Measurements from ENCODE around the gene SACS. TPM values are rescaled to one million over a fixed set of nuclear protein-coding genes. Genes with fewer than 3 reads are reported as not detected.

Gene SACS
- total and polyA plus RNA-seq, 2 donors (not counting 3 experiments of a cell fraction or from before 2014, with no cell fraction given), result 14.8 to 72.7 TPM

DNA sequence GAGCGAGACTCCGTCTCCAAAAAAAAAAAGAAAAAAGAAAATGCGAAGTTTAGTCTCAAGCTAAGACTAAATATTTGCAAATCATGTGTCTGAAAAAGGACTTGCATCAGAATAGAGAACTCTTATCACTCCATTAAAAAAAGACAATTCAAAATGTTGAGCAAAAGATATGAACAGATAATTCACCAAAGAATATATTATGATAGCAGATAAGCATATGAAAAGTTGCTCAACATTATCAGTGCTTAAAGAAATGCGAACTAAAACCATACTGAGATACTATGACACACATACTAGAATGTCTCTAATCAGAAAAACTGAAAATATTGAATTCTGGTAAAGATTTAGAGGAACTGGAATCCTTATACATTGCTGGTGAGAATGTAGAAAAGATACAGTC is 38.7 kb upstream of the SACS start:
- intact Hi-C loops (cut with micrococcal nuclease), result no loop called here
- Histone ChIP-seq H4K20me1 (replicated peaks; ENCODE audit: control insufficient read depth, extremely low read depth, insufficient read depth, low read length) (no peaks in the 10 kb centered on the region), H3K36me3 (ENCODE audit: control insufficient read depth in 2 of 2, extremely low read depth in 1 of 2, insufficient read depth in 2 of 2, low read length in 2 of 2) (no peaks in the 10 kb centered on the region), H3K27me3 (ENCODE audit: control insufficient read depth in 2 of 2, insufficient read depth in 2 of 2, low read length in 2 of 2) (peaks cover 8 to 14% of the 10 kb centered on the region in 2 experiments), H3K27ac (ENCODE audit: insufficient read depth, low read depth, low read length) (no peak overlapping the region), H2AFZ (ENCODE audit: low read depth, low read length) (no peak overlapping the region), H3K79me2 (ENCODE audit: control insufficient read depth, insufficient read depth, low read length) (no peaks in the 10 kb centered on the region), H3K9ac (replicated peaks; ENCODE audit: extremely low read depth, insufficient read depth, low read length) (no peak overlapping the region), H3K4me1 (ENCODE audit: control insufficient read depth, extremely low read depth, insufficient read depth, low read length) (no peaks in the 10 kb centered on the region), H3K4me2 (ENCODE audit: insufficient read depth, low read length) (no peak overlapping the region), H3K9me3 (replicated peaks; ENCODE audit: control insufficient read depth, insufficient read depth, low read length) (no peaks in the 10 kb centered on the region), H3K4me3 (replicated peaks in 1 of 3; ENCODE audit: insufficient read depth in 1 of 3, low read depth in 1 of 3, low read length in 3 of 3) (no peak overlapping the region), H3K9me1 (replicated peaks; ENCODE audit: control insufficient read depth, extremely low read depth, insufficient read depth, low read length) (no peaks in the 10 kb centered on the region)
- BruUV-seq (replicated peaks), result no TSS peak
- dilution Hi-C loops (cut with MboI; ENCODE audit: extremely low pct_ligation_motif_present, low sequenced_read_pairs), result no loop called here
- ChIA-PET CTCF (interaction anchor here (1.0 to 1.6 kb wide), 3 partner anchors 10 to 427 kb away, joined by 3 to 5 read pairs (median 3); no protein-coding TSS in a partner anchor), POLR2A (no interaction called here)
- DNase-seq (ENCODE audit: low read depth, low spot score), result no peak
- FAIRE-seq, result no peak
- TF ChIP-seq POLR2A (IDR thresholded peaks at IDR 0.05; ENCODE audit: low read depth, low read length), result no peak
- TF ChIP-seq EZH2 (IDR thresholded peaks at IDR 0.05; ENCODE audit: borderline replicate concordance, low read depth, low read length, severe bottlenecking), result no peak
- TF ChIP-seq FOS (IDR thresholded peaks at IDR 0.05; ENCODE audit: borderline replicate concordance, insufficient read depth, low read length), result no peak
- TF ChIP-seq JUN (IDR thresholded peaks at IDR 0.05; ENCODE audit: borderline replicate concordance, insufficient read depth, insufficient read length, low read depth), result no peak
- TF ChIP-seq GATA2 (IDR thresholded peaks at IDR 0.05; ENCODE audit: insufficient read depth, insufficient read length, low read depth, low read length), result no peak

DNA sequence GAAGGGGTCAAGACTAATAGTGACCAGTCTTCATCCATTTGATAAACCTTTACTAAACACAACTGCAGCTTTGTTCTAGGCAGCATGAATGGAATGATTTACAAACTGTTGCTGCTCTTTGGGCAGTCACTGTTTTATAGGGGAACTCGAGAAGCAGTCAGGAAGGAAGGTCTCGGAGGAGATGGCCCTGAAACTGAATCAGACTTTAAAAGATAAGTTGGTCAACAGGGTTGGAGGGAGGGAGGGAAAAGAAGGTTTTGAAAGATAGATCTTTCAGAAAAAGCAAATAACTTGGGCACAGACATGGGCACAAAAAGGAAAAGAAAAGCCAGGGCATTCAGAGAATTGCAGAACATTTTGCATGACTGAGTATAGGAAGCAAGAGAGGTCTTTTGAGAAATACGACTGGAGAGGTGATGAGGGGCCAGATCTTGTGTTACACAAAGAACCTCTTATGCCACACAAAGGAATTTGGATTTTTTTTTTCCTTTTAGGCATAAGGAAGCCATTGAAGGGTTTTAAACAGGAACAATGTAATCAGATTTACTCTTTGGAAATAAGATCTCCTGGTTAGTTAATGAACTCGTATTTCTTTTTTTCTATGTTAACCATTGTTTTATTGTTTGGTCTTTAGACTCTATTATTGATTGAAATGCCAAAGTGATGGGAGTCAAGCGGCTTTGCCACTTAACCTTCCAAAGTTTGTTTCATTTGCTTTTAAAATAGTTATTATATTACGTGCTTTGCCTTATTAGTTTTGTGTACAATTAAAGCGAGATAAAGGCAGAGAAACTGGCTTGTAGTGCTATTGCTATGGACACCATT is 37.5 kb upstream of the SACS start:
- no peaks in the 10 kb centered on the region for H3K9me1 ChIP-seq (replicated peaks; ENCODE audit: control insufficient read depth, extremely low read depth, insufficient read depth, low read length)
- H3K9me3 ChIP-seq (replicated peaks; ENCODE audit: control insufficient read depth, insufficient read depth, low read length), result no peaks in the 10 kb centered on the region
- dilution Hi-C loops (cut with MboI; ENCODE audit: extremely low pct_ligation_motif_present, low sequenced_read_pairs), result no loop called here
- H4K20me1 ChIP-seq (replicated peaks; ENCODE audit: control insufficient read depth, extremely low read depth, insufficient read depth, low read length), result no peaks in the 10 kb centered on the region
- intact Hi-C loops (cut with micrococcal nuclease), result no loop called here
- FAIRE-seq (peak; percentile 26), DNase-seq (ENCODE audit: low read depth, low spot score) (no peak)
- ChIA-PET CTCF (interaction anchor here (1.0 to 1.1 kb wide), 2 partner anchors 11 to 490 kb away, joined by 3 to 5 read pairs; no protein-coding TSS in a partner anchor), POLR2A (no interaction called here)
- no peak overlapping the region for H3K4me3 ChIP-seq (replicated peaks in 1 of 3; ENCODE audit: insufficient read depth in 1 of 3, low read depth in 1 of 3, low read length in 3 of 3)
- H3K27ac ChIP-seq (ENCODE audit: insufficient read depth, low read depth, low read length), result no peak overlapping the region
- H3K36me3 ChIP-seq (ENCODE audit: control insufficient read depth in 2 of 2, extremely low read depth in 1 of 2, insufficient read depth in 2 of 2, low read length in 2 of 2), result no peaks in the 10 kb centered on the region
- no peak for TF ChIP-seq MYC (IDR thresholded peaks at IDR 0.05; ENCODE audit: low read depth, low read length)
- TF ChIP-seq, protein P1, sequence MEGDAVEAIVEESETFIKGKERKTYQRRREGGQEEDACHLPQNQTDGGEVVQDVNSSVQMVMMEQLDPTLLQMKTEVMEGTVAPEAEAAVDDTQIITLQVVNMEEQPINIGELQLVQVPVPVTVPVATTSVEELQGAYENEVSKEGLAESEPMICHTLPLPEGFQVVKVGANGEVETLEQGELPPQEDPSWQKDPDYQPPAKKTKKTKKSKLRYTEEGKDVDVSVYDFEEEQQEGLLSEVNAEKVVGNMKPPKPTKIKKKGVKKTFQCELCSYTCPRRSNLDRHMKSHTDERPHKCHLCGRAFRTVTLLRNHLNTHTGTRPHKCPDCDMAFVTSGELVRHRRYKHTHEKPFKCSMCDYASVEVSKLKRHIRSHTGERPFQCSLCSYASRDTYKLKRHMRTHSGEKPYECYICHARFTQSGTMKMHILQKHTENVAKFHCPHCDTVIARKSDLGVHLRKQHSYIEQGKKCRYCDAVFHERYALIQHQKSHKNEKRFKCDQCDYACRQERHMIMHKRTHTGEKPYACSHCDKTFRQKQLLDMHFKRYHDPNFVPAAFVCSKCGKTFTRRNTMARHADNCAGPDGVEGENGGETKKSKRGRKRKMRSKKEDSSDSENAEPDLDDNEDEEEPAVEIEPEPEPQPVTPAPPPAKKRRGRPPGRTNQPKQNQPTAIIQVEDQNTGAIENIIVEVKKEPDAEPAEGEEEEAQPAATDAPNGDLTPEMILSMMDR (IDR thresholded peaks at IDR 0.05; ENCODE audit: extremely low read depth in 1 of 2, insufficient read depth in 1 of 2, low read depth in 1 of 2, low read length in 2 of 2), result no peak
- TF ChIP-seq JUN (IDR thresholded peaks at IDR 0.05; ENCODE audit: borderline replicate concordance, insufficient read depth, insufficient read length, low read depth), result no peak
- TF ChIP-seq FOS (IDR thresholded peaks at IDR 0.05; ENCODE audit: borderline replicate concordance, insufficient read depth, low read length), result no peak
- no peak for TF ChIP-seq EZH2 (IDR thresholded peaks at IDR 0.05; ENCODE audit: borderline replicate concordance, low read depth, low read length, severe bottlenecking)
- no peak for TF ChIP-seq POLR2AphosphoS5 (IDR thresholded peaks at IDR 0.05; ENCODE audit: insufficient read depth, low read depth, low read length)
- no peak for TF ChIP-seq POLR2A (IDR thresholded peaks at IDR 0.05; ENCODE audit: low read depth, low read length)
- no peak for TF ChIP-seq GATA2 (IDR thresholded peaks at IDR 0.05; ENCODE audit: insufficient read depth, insufficient read length, low read depth, low read length)
- TF ChIP-seq, protein P2, sequence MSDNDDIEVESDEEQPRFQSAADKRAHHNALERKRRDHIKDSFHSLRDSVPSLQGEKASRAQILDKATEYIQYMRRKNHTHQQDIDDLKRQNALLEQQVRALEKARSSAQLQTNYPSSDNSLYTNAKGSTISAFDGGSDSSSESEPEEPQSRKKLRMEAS (IDR thresholded peaks at IDR 0.05; ENCODE audit: insufficient read depth, insufficient read length), result no peak
- no peak overlapping the region for H3K4me2 ChIP-seq (ENCODE audit: insufficient read depth, low read length)
- H3K79me2 ChIP-seq (ENCODE audit: control insufficient read depth, insufficient read depth, low read length), result no peaks in the 10 kb centered on the region
- no peak overlapping the region for H2AFZ ChIP-seq (ENCODE audit: low read depth, low read length)
- H3K27me3 ChIP-seq (ENCODE audit: control insufficient read depth in 2 of 2, insufficient read depth in 2 of 2, low read length in 2 of 2), result peaks cover 8 to 13% of the 10 kb centered on the region in 2 experiments
- no peak overlapping the region for H3K9ac ChIP-seq (replicated peaks; ENCODE audit: extremely low read depth, insufficient read depth, low read length)
- no TSS peak for BruUV-seq (replicated peaks)
- peaks cover 4% of the 10 kb centered on the region for H3K4me1 ChIP-seq (ENCODE audit: control insufficient read depth, extremely low read depth, insufficient read depth, low read length)
